HG02798 (cell line): ENCODE results near the gene ITGB1BP1.

Source experiments
- ATAC-seq: cut with Tn5 transposase; IDR thresholded peaks from one replicate; pipeline ENCODE4 v1.9.1; 2021; ENCODE audit warnings: mild to moderate bottlenecking; ENCODE audit not compliant: unreplicated experiment, poor library complexity

Gene ITGB1BP1

GRCh38 chr2:9428965-9429577 is 5.7 kb upstream of the ITGB1BP1 start:
- ATAC-seq = no peak

- ATAC-seq = no peak
Observed at GRCh38 chr2:9424447-9425164, 1.3 kb upstream of the ITGB1BP1 start.

DNA sequence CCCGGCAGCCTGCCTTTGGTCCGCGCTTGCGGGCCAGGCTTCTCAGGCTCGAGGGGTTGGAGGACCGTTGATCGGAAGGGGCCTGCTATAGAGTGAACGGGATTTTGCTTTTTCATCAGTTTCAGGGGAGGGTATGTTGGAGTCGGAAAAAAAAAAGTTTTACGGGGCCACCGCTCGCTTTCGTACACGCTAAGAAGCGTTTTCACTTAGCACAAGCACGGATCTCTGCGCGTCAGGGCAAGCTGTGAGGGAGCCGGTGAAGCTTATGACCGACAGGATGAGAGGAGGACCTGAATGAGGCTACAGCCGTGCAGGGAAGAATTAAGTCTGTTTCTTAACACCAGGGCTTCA is 569 bp upstream of the ITGB1BP1 start:
- peak; percentile 1 for ATAC-seq

DNA sequence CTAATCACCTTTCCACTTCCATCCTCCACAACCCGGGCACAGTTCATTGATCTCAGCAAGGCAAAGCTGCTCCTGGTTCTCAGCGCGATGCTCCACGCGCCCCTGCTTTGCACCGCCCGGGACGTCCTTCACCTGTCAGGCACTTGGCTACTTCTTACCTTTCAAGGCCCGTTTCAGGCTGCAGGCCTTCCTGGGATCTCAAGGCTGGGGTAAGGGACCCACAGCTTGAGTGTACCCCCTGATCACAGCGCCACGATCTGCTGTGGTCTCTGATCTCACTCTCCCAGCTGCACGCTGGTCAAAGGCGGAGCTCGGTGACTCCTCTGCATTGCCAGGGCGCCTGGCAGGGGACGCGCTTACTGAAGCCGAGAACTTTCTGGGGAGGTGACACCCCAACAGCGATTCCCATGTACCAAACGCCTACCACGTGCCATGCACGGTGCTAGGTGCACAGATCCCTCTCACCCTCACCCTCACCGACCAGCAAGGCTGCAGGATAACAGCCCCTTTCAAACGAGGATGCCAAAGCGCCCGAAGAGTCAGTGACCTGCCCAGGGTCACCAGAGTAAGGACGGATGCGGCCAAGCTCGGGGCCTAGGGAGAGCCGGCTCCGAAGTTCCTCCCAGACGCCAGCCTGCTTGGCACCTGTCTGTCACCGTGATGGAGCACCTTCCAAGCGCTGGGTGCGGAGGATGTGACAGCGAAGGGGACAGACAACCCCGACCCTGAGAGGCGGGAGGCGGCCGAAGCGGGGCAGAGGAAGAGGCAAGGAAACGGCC is 818 bp downstream of the ITGB1BP1 start:
- peak; percentile 34 for ATAC-seq

GRCh38 chr2:9420495-9420894 is 2.8 kb downstream of the ITGB1BP1 start:
- ATAC-seq = no peak

GRCh38 chr2:9419541-9419940 is 3.8 kb downstream of the ITGB1BP1 start:
- ATAC-seq = no peak

DNA sequence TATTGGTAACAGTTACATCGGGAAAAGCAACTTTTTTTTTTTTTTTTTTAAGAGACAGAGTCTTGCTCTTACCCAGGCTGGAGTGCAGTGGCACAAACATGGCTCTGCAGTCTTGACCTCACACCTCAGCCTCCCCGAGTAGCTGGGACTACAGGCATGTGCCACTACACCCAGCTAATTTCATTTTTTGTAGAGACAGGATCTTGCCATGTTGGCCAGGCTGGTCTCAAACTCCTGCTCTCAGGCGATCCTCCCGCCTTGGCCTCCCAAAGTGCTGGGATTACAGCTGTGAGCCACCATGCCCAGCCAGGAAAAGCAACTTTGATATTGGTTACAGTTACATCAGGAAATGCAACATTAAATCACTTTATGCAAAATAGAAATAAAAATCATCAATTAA is 4.6 kb downstream of the ITGB1BP1 start:
- no peak for ATAC-seq

DNA sequence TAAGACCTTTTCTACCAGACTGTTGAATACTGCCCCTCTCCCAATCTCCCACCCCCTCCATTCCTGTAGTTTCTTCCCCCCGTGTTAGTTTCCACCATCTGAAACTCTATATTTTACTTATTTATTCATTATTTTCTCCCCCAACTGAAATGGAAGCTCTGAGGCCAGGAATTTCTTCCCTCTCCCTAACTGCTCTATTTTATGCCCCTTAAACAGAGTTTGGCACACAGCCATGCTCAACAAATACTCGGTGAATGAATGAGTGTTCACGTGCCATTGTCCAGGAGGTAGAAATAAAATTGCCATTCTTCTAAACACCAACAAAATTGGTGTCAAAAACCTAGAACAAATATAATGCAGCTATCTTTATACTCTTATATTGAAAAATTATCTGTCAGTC is 5.6 kb downstream of the ITGB1BP1 start:
- no peak for ATAC-seq

DNA sequence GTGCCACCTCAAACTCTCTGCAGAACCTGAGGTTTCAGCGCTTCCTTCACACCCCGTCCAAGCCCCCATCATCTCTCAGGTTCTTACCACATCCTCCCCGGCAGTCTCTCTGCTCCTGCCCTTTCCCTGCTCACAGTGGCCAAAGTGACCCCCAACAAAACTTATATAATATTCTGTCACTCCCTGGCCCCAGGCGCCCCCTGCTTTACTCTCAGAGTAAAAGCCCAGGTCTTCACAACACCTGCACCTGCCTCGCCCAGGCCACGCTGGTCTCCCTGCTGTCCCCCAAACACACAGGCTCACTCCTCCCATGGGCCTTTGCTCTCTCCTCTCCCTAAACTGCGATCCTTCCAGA is 6.4 kb downstream of the ITGB1BP1 start:
- no peak for ATAC-seq

GRCh38 chr2:9416267-9416961 is 6.9 kb downstream of the ITGB1BP1 start:
- no peak for ATAC-seq

DNA sequence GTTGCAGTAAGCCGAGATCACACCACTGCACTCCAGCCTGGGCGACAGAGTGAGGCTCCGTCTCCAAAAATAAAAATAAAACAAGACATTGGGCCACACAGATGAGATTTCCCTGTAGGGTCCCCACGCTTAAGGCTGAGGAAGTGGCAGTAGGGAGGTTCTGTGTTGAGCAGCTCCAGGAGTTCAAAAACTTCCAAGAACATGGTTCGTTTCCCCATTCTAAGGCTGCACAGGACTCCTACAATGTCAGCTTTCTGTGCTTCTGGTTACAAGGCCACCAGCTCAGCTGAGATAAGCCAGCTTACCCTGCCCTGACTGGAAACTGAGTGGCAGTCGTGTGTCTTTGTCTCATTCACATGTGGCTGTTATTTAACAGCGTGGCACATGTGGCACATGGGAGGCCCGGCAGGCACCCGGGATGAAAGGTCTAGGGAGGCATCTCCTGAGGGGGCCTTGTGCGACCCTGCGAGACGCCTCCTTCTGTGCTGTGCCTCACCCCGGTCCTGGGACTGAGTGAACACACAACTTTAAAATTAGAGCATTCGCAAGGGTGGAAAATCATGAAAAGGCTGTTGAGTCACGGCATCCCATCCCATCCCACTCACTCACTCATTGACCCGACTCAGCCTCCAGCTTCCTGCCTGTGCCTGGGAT is 7.7 kb downstream of the ITGB1BP1 start:
- ATAC-seq = no peak

DNA sequence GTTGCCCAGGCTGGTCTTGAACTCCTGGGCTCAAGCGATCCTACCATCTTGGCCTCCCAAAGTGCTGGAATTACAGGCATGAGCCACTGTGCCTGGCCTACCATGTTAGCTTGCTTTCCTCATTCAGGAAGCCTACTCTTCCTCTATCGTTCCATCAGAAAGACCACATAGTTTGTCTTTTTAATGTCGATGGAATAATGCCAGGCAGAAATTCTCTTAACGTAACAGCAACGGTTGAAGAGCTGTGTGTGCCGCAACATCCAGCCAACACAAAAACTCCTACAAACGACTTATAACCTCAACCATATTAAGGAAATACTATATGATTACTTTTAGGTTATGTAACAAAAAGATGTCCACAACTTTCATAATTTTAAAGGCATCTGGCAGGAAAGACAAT is 10.5 kb downstream of the ITGB1BP1 start:
- ATAC-seq = no peak

- ATAC-seq = no peak
Observed at GRCh38 chr2:9410108-9410507, 13.2 kb downstream of the ITGB1BP1 start.

DNA sequence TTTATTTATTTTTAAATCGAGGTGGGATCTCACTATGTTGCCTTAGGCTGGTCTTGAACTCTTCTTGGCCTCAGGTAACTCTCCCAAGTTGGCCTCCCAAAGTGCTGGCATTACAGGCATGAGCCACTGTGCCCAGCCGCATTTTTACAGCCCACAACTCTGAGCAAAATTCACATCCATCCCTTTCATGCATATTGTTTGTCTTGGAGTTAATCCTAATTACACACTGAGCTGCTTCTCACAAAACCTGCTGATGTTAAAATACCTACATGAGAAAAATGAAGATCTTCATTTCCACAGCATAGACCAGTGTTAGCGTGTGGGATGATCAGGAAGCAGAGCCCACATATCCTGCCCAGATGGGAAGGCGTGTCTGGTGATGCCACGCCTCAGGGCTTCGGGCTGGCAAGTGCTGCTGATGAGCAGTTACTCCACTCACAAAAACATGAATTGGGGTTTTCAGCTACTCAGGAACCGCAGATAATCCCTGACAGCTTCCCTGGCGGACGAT is 14.6 kb downstream of the ITGB1BP1 start:
- ATAC-seq = no peak

- no peak for ATAC-seq
Observed at GRCh38 chr2:9407363-9407811, 15.9 kb downstream of the ITGB1BP1 start.

GRCh38 chr2:9406529-9407362 is 16.6 kb downstream of the ITGB1BP1 start:
- ATAC-seq = no peak

DNA sequence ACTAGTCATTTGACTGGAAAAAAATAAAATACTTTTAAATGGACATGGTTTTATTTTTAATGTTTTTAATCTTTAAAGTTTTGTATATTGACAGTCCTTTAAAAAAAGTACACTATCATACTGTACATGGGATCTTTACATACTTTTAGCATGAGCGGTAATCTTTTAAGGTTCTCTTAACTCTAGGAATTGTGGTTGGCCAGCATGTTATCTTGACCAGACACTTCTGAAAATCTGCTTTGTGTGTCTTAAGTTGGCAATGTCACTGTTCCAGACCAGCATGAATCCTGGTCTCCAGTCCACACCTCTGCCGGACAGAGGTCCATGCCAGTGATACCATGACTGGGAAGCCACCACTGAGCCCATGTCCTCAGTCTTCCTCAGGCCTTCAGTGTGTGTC is 17.7 kb downstream of the ITGB1BP1 start:
- ATAC-seq = no peak

DNA sequence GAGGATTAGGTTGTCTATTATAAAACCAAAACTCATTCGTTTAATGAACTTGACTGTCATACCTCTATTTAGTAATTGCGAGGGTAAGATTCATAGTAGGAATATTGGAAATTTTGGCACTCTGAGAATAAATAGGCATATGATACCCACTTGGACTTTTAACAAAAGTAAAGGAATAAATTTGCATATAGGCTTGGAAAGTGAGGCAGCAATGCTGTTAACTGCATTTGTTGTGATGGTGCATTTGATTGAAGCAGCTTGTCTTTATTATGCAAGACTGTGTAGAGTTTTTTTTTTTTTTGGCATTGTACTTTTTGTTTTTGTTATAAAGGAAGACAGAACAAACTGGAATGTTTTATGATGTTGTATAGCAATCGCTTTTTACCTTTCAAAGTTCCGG is 18.9 kb downstream of the ITGB1BP1 start:
- ATAC-seq = no peak

GRCh38 chr2:9403924-9404323 is 19.4 kb downstream of the ITGB1BP1 start:
- ATAC-seq = no peak
